ENCODE results near the gene NME4.
"Not testable (repeated sequence)": the region's sequence is repeated elsewhere in the genome, so short reads cannot be mapped to it uniquely, and the experiment has no call there.

NME4 gene

DNA sequence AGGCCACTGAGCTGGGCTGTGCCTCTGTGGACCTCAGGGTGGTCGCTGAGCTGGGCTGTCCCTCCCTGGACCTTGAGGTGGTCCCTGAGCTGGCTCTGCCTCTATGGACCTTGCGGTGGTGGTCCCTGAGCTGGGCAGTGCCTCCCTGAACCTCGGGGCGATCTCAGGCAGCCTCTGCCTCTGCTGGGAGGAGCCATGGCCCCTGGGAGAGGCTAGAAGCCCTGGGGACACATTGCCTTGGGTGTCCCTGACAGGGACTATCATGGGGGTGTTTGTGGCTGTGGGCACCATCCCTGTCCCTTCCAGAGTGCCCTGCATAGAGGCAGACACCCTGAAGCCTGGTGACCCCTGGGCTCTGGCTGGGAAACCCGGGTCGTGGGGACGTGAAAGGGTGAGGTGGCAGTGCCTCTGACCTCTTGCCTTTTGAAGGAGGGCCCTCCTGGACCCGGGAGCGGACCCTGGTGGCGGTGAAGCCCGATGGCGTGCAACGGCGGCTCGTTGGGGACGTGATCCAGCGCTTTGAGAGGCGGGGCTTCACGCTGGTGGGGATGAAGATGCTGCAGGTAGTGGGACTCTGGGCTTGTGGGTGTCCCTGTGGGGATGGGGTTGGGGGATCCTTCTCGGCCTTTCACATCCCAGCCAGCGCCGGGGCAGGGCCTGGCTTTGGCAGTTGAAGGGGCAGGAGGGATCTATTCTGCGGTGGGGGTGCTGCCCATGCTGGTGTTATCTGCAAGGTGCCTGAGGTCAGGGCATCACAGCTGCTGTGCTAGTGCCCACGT lies 1.8 kb downstream of the NME4 start:
- no peak for DNase-seq (ENCODE audit: low spot score)

GRCh38 chr16:399340-400019 lies 2.5 kb downstream of the NME4 start:
- no peak for DNase-seq (ENCODE audit: low spot score)

DNA sequence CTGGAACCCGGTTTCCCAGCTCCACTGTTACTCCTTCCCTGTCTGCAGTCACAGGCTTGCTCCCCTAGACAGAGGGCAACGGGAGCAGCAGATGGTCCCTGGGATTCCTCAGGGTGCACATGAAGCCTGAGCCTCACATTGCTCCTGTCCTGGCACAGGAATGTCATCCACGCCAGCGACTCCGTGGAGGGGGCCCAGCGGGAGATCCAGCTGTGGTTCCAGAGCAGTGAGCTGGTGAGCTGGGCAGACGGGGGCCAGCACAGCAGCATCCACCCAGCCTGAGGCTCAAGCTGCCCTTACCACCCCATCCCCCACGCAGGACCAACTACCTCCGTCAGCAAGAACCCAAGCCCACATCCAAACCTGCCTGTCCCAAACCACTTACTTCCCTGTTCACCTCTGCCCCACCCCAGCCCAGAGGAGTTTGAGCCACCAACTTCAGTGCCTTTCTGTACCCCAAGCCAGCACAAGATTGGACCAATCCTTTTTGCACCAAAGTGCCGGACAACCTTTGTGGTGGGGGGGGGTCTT lies 3.1 kb downstream of the NME4 start:
- DNase-seq (ENCODE audit: low spot score) = no peak

GRCh38 chr16:401468-402348 lies 4.7 kb downstream of the NME4 start, which contains the start of gene DECR2:
TSS of gene DECR2 (plus strand) at chr16:401885. CDS start at chr16:401964, 79 bp downstream.
- DNase-seq (ENCODE audit: low spot score) = peak; percentile 96

DNA sequence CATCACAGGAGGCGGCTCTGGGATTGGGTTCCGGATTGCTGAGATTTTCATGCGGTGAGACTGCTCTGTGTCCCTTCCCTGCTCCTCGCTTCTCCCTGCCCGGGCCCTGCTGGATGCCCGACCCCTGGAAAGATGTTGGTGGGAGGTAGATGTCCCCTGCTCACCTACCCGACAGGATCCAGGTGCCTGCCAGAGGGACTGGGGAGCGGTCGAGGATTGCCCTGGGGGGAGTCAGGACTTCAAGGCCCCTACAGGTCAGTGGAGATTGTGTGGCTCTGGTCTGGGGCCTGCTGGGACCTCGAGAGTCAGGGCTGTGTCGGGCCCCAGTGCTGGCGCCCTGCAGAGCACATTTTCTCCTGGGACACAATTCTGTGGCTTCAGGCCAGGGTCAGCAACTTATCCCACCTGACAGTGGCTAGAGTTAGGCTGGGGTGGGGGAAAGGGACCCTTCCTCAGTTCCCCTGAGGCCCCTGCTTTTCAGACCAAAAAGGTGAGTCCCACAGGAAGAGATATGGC lies 8.0 kb downstream of the NME4 start:
- no peak for DNase-seq (ENCODE audit: low spot score)

DNA sequence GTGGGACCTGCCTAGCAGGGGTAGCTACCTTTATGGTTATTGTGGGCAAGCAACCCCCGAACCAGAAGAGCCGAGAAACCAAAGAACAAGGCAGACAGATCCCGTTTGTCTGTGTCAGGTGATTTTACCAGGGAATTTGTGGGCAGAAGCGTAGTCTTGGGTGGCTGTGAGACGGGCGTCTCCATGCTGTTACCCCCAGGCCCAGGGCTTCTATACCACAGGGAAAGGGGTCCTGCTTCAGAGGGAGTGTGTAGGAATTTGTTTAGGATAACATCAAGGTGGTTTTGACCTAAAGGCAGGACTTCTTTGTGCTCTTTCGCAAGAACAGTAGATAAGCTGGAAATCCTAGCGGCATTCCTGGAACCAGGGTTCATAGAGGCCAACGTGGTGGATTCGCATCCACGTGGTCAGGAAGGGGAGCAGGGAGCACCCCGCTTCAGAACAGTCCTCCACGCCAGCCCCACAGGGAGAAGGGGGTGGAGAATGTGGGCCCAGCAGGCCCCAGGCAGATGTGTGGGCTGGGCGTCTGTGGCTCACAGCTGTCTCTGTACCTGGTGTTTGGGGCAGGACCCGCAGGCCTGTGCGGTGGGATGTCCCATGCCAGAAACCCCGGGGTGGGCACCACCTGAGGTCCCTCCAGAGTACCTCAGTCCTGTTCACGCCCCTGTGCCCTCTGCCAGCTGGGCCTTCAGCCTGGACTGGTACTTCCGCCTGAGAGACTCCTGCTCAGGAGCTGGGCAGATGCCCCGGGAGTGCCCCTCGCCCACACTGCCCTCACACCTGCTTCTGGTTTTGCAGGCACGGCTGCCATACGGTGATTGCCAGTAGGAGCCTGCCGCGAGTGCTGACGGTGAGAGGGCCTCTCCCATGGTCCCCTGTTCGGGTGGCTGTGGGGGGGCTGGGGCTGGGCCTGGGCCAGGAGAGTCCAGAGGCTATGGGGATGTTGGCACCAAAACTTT lies 8.8 kb downstream of the NME4 start:
- no peak for DNase-seq (ENCODE audit: low spot score)

DNA sequence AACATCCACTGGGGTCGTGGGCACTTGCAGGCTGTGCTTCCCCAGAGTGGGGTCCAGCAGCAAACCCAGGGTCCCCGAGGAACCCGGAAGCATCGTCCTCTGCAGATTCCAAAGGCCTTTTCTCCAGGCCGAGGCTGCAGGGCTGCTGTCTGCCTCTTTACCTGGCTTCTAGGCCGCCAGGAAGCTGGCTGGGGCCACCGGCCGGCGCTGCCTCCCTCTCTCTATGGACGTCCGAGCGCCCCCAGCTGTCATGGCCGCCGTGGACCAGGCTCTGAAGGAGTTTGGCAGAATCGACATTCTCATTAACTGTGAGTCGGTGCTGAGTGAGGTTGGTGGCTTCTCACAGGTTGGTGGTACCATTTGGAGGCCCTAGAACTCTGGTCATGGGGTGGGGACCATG lies 10.3 kb downstream of the NME4 start:
- DNase-seq (ENCODE audit: low spot score) = no peak

DNA sequence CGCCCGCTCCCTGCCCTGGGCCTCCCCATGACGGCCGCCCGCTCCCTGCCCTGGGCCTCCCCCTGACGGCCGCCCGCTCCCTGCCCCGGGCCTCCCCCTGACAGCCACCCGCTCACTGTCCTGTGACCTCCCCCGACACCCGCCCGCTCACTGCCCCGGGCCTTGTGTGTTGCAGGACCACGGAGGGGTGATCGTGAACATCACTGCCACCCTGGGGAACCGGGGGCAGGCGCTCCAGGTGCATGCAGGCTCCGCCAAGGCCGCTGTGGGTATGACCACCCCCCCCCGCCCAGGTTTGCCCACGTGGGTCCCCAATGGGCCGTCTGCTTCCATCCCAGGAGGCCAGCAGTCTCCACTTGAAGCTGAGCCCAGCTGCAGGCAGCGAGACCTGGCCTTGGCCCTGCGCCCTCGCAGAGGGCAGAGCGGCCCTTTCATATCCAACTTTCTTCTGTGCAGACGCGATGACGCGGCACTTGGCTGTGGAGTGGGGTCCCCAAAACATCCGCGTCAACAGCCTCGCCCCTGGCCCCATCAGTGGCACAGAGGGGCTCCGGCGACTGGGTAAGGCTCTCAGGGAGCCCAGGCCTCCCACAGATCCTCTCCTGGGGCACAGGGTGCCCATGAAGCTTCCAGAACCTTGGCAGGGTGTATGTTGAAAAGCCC lies 13.6 kb downstream of the NME4 start:
- no peak for DNase-seq (ENCODE audit: low spot score)

GRCh38 chr16:411576-412265 lies 14.7 kb downstream of the NME4 start:
- no peak for DNase-seq (ENCODE audit: low spot score)

- DNase-seq (ENCODE audit: low spot score) = no peak
These were observed 17.6 kb downstream of the NME4 start for GRCh38 chr16:414395-415169.

DNA sequence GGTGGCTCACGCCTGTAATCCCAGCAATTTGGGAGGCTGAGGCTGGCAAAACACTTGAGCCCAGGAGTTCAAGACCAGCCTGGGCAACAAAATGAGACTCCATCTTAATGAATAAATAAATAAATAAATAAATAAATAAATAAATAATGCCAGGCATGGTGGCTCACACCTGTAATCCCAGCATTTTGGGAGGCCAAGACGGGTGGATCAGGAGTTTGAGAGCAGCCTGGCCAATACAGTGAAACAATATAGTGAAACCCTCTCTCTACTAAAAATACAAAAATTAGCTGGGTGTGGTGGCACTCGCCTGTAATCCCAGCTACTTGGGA lies 18.1 kb downstream of the NME4 start:
- DNase-seq (ENCODE audit: low spot score) = not testable (repeated sequence)

- not testable (repeated sequence) for DNase-seq (ENCODE audit: low spot score)
These were observed 25.2 kb downstream of the NME4 start for GRCh38 chr16:422179-422578.

- no peak for DNase-seq (ENCODE audit: low spot score)
These were observed 27.1 kb downstream of the NME4 start for GRCh38 chr16:424033-424622.

DNA sequence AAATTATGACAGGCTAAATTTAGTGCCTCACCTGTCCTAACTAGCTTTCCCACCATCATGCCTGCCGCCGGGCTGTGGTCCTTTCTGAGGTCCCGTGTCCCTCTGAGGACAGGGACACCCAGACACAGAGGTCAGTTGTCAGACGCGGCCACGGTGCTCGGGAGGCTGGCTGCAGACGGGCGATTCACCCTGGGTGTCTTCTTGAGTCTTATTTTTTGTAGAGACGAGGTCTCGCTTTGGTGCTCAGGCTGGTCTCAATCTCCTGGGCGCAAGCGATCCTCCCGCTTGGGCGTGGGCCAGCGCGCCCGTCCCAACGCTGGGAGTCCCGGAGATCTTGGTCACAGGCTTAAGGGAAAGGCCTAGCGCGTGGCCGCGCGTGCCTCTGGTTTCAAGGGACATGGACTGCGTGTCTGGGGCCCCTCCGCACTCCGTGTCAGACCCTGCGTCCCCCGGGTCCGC lies 27.7 kb downstream of the NME4 start:
- no peak for DNase-seq (ENCODE audit: low spot score)

- DNase-seq (ENCODE audit: low spot score) = peak; percentile 97
These were observed 28.2 kb downstream of the NME4 start, which contains the start of gene RAB11FIP3 for GRCh38 chr16:425082-425718. TSS of gene RAB11FIP3 (plus strand) at chr16:425649. CDS start at chr16:426007, 358 bp downstream.

DNA sequence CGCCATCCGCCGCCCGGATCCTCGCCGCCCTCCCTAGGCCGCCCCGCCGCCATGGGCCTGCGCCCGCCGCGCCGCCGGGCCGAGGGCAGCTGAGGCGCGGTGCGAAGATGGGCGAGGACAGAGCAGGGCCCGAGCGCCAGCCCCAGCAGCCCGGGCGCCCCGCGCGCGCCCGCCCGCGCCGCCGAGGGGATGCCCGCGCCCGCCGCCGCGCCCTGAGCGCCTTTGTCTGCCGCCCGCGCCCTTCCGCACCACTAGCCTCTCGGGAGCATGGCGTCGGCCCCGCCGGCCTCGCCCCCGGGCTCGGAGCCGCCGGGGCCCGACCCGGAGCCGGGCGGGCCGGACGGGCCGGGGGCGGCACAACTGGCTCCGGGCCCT lies 28.7 kb downstream of the NME4 start:
- peak; percentile 82 for DNase-seq (ENCODE audit: low spot score)

GRCh38 chr16:426115-426905 lies 29.3 kb downstream of the NME4 start:
- DNase-seq (ENCODE audit: low spot score) = peak; percentile 55
